A673 (cell line): Measurements from ENCODE around the gene KPNB1.

Experiments
- CTCF ChIP-seq: fragments of 300-800, 200-600 bp; sonication (generic); conservative IDR thresholded peaks from 2 replicates; pipeline ENCODE4 v1.5.1; 2017; ENCODE audit warnings: low read depth, mild to moderate bottlenecking, antibody characterized with exemption, low read length, moderate library complexity, mixed read lengths
- EZH2 ChIP-seq: fragments of 200-600 bp; sonication (generic); IDR thresholded peaks from 2 replicates; pipeline ENCODE4 v1.6.1; 2017; ENCODE audit warnings: borderline replicate concordance, low read depth, mild to moderate bottlenecking, mixed read lengths, antibody characterized with exemption, low read length; ENCODE audit not compliant: poor library complexity, severe bottlenecking

DNA sequence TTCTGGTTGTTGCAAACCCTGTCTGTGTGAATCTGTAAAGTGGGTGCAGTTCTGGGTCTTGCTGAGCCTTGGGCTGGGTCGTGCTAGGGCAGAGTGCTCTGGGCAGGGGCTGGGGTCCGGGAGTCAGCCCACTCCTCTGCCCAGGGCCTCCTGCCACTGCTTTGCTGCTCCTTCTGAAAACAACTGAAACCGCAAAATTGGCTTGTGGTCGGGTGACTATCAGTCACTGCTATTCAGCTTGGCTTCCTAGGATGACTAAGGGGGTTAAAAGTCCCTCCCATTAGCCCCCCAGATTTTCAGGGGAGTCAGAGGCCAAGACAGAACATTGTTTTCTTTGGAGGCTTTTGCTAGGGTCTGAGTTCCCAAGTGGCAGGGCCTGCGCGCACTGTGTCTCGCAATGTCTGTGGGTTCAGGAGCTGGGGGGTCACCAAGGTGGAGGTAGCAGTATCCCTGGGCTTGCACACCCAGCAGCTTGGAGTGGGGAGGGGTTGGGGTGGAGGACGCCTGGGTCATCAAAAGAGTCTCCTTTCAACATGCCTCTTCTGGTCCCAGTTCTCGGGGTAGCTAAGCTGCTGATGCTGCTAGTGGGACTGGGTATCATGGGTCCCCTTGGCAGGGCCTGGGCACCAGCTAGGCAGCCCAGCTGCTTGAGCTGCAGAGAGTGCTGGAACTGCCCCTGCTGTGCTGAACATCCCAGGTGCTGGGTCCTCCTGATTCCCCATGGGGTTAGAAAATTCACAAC is 69.9 kb downstream of the KPNB1 start:
- TF ChIP-seq CTCF (no peak), EZH2 (no peak)
